Mesendoderm (in vitro differentiated cells): ENCODE measurements around the gene BICDL1.

ENCODE experiments used
- DNase-seq: peaks from one replicate; pipeline ENCODE4 v3.0.0; 2013
- H2AK5ac ChIP-seq: 2 replicates; pipeline ENCODE4 v1.6.1; 2013; ENCODE audit warnings: low read length, inconsistent platforms
- H2BK120ac ChIP-seq: 2 replicates; pipeline ENCODE4 v1.6.1; 2013; ENCODE audit warnings: low read depth, mild to moderate bottlenecking, low read length, moderate library complexity, mixed read lengths
- H2BK15ac ChIP-seq: replicated peaks from 2 replicates; pipeline ENCODE4 v1.6.1; 2013; ENCODE audit warnings: low read depth, mild to moderate bottlenecking, moderate library complexity
- H2BK5ac ChIP-seq: 2 replicates; pipeline ENCODE4 v1.6.1; 2013; ENCODE audit warnings: low read length, inconsistent platforms
- H3K18ac ChIP-seq: 2 replicates; pipeline ENCODE4 v1.6.1; 2013; ENCODE audit warnings: mild to moderate bottlenecking, low read length, mixed read lengths
- H3K23ac ChIP-seq: one replicate; pipeline ENCODE4 v1.6.1; 2013; ENCODE audit warnings: low read length
- H3K27ac ChIP-seq: 2 replicates; pipeline ENCODE4 v1.5.1; 2013; ENCODE audit warnings: low read depth, mild to moderate bottlenecking, inconsistent platforms, low read length, moderate library complexity
- H3K27me3 ChIP-seq: 2 replicates; pipeline ENCODE4 v1.6.1; 2013; ENCODE audit warnings: low read length, control low read depth, mild to moderate bottlenecking, inconsistent platforms; ENCODE audit not compliant: insufficient read depth, poor library complexity
- H3K36me3 ChIP-seq: 2 replicates; pipeline ENCODE4 v1.6.1; 2013; ENCODE audit warnings: low read length, inconsistent platforms; ENCODE audit not compliant: control insufficient read depth, insufficient read depth
- H3K4ac ChIP-seq: one replicate; pipeline ENCODE4 v1.6.1; 2013; ENCODE audit warnings: low read depth, mild to moderate bottlenecking, low read length, moderate library complexity
- H3K4me1 ChIP-seq: 2 replicates; pipeline ENCODE4 v1.6.1; 2013; ENCODE audit warnings: low read depth, low read length, inconsistent platforms; ENCODE audit not compliant: control insufficient read depth
- H3K4me2 ChIP-seq: 2 replicates; pipeline ENCODE4 v1.6.1; 2013; ENCODE audit warnings: low read length
- H3K4me3 ChIP-seq: 2 replicates; pipeline ENCODE4 v1.5.1; 2013; ENCODE audit warnings: mild to moderate bottlenecking, low read length
- H3K56ac ChIP-seq: one replicate; pipeline ENCODE4 v1.6.1; 2013; ENCODE audit warnings: low read length
- H3K79me1 ChIP-seq: 2 replicates; pipeline ENCODE4 v1.6.1; 2013; ENCODE audit warnings: low read length, inconsistent platforms
- H3K79me2 ChIP-seq: 2 replicates; pipeline ENCODE4 v1.6.1; 2013; ENCODE audit warnings: mild to moderate bottlenecking, low read length; ENCODE audit not compliant: control insufficient read depth, insufficient read depth
- H3K9ac ChIP-seq: 2 replicates; pipeline ENCODE4 v1.6.1; 2013; ENCODE audit warnings: low read length, inconsistent platforms
- H4K5ac ChIP-seq: one replicate; pipeline ENCODE4 v1.6.1; 2013; ENCODE audit warnings: low read length
- H4K8ac ChIP-seq: one replicate; pipeline ENCODE4 v1.6.1; 2013; ENCODE audit warnings: low read depth, mild to moderate bottlenecking, control low read depth, low read length, moderate library complexity
- WGBS: extraction: QIAGEN DNeasy Blood & Tissue Kit; methylation state at CpG from one replicate; pipeline ENCODE4 v1.1.7; 2013; ENCODE audit warnings: low lambda C conversion rate, missing lambda C conversion rate; ENCODE audit not compliant: insufficient coverage; ENCODE audit errors: extremely low coverage; 5-methylcytosine and 5-hydroxymethylcytosine counted together

The BICDL1 gene

GRCh38 chr12:119949594-119949993 is 39.4 kb upstream of the BICDL1 start:
- DNase-seq = no peak
- Histone ChIP-seq H4K5ac (no peak overlapping the region), H3K27me3 (no peaks in the 10 kb centered on the region), H3K18ac (no peak overlapping the region), H3K56ac (no peak overlapping the region), H3K79me2 (no peaks in the 10 kb centered on the region), H3K4ac (no peak overlapping the region), H2BK120ac (no peak overlapping the region), H4K8ac (no peak overlapping the region), H3K79me1 (no peaks in the 10 kb centered on the region), H3K4me2 (no peak overlapping the region), H2BK15ac (no peak overlapping the region), H2BK5ac (no peak overlapping the region), H3K27ac (no peak overlapping the region), H3K4me1 (no peaks in the 10 kb centered on the region), H2AK5ac (no peak overlapping the region), H3K36me3 (no peaks in the 10 kb centered on the region), H3K23ac (no peak overlapping the region), H3K4me3 (no peak overlapping the region), H3K9ac (no peak overlapping the region)
- WGBS = no CpG with 5 or more reads among the region's 4 CpGs

GRCh38 chr12:119956047-119956446 is 33.0 kb upstream of the BICDL1 start:
- no peak overlapping the region for H3K18ac ChIP-seq
- no peak overlapping the region for H3K27ac ChIP-seq
- WGBS = no CpG with 5 or more reads among the region's 3 CpGs
- no peak overlapping the region for H3K56ac ChIP-seq
- H3K4ac ChIP-seq = no peak overlapping the region
- H3K79me1 ChIP-seq = no peaks in the 10 kb centered on the region
- no peak overlapping the region for H2BK5ac ChIP-seq
- H3K4me1 ChIP-seq = no peaks in the 10 kb centered on the region
- no peak overlapping the region for H3K4me3 ChIP-seq
- DNase-seq = peak; percentile 10
- H2AK5ac ChIP-seq = no peak overlapping the region
- H3K36me3 ChIP-seq = no peaks in the 10 kb centered on the region
- H3K23ac ChIP-seq = no peak overlapping the region
- no peak overlapping the region for H3K4me2 ChIP-seq
- no peak overlapping the region for H2BK15ac ChIP-seq
- H3K27me3 ChIP-seq = no peaks in the 10 kb centered on the region
- H2BK120ac ChIP-seq = no peak overlapping the region
- no peaks in the 10 kb centered on the region for H3K79me2 ChIP-seq
- no peak overlapping the region for H3K9ac ChIP-seq
- no peak overlapping the region for H4K5ac ChIP-seq
- H4K8ac ChIP-seq = no peak overlapping the region

GRCh38 chr12:119957135-119957534 is 31.9 kb upstream of the BICDL1 start:
- H3K79me1 ChIP-seq = no peaks in the 10 kb centered on the region
- H3K4me3 ChIP-seq = no peak overlapping the region

GRCh38 chr12:119959435-119959834 is 29.6 kb upstream of the BICDL1 start:
- no peak overlapping the region for H3K23ac ChIP-seq
- H2AK5ac ChIP-seq = no peak overlapping the region
- H4K5ac ChIP-seq = no peak overlapping the region
- no peak overlapping the region for H3K56ac ChIP-seq
- DNase-seq = no peak
- H2BK15ac ChIP-seq = no peak overlapping the region
- no peaks in the 10 kb centered on the region for H3K4me1 ChIP-seq
- no peak overlapping the region for H3K9ac ChIP-seq
- H3K18ac ChIP-seq = no peak overlapping the region
- H3K36me3 ChIP-seq = no peaks in the 10 kb centered on the region
- no CpG with 5 or more reads among the region's 2 CpGs for WGBS
- no peak overlapping the region for H3K4ac ChIP-seq
- H4K8ac ChIP-seq = no peak overlapping the region
- no peak overlapping the region for H3K27ac ChIP-seq
- H2BK120ac ChIP-seq = no peak overlapping the region
- H3K4me3 ChIP-seq = no peak overlapping the region
- no peak overlapping the region for H2BK5ac ChIP-seq
- H3K79me1 ChIP-seq = no peaks in the 10 kb centered on the region
- no peaks in the 10 kb centered on the region for H3K79me2 ChIP-seq
- no peaks in the 10 kb centered on the region for H3K27me3 ChIP-seq
- H3K4me2 ChIP-seq = no peak overlapping the region

More at GRCh38 chr12:119957135-119957534, 31.9 kb upstream of the BICDL1 start:
- no peak overlapping the region for H3K9ac ChIP-seq
- H3K79me2 ChIP-seq = no peaks in the 10 kb centered on the region
- H3K36me3 ChIP-seq = no peaks in the 10 kb centered on the region
- H3K27ac ChIP-seq = no peak overlapping the region
- no peak overlapping the region for H2BK15ac ChIP-seq
- H3K18ac ChIP-seq = no peak overlapping the region
- H3K23ac ChIP-seq = no peak overlapping the region
- H2BK5ac ChIP-seq = no peak overlapping the region
- no CpG with 5 or more reads among the region's 1 CpG for WGBS
- H3K4me2 ChIP-seq = no peak overlapping the region
- H2BK120ac ChIP-seq = no peak overlapping the region
- DNase-seq = no peak
- H2AK5ac ChIP-seq = no peak overlapping the region
- no peak overlapping the region for H4K8ac ChIP-seq
- no peaks in the 10 kb centered on the region for H3K4me1 ChIP-seq
- no peak overlapping the region for H3K4ac ChIP-seq
- no peak overlapping the region for H4K5ac ChIP-seq
- H3K27me3 ChIP-seq = no peaks in the 10 kb centered on the region
- no peak overlapping the region for H3K56ac ChIP-seq

GRCh38 chr12:119964123-119964522 is 24.9 kb upstream of the BICDL1 start:
- Histone ChIP-seq H2BK15ac (no peak overlapping the region), H3K23ac (no peak overlapping the region), H3K27me3 (no peaks in the 10 kb centered on the region), H3K4me1 (no peaks in the 10 kb centered on the region), H3K4ac (no peak overlapping the region), H3K79me2 (no peaks in the 10 kb centered on the region), H3K56ac (no peak overlapping the region), H2BK120ac (no peak overlapping the region), H4K8ac (no peak overlapping the region), H4K5ac (no peak overlapping the region), H3K18ac (no peak overlapping the region), H3K4me3 (no peak overlapping the region), H3K79me1 (no peaks in the 10 kb centered on the region), H2AK5ac (no peak overlapping the region), H2BK5ac (no peak overlapping the region), H3K36me3 (no peaks in the 10 kb centered on the region), H3K4me2 (no peak overlapping the region), H3K27ac (no peak overlapping the region), H3K9ac (no peak overlapping the region)
- DNase-seq = no peak
- WGBS = no CpG with 5 or more reads among the region's 6 CpGs

GRCh38 chr12:119964929-119965328 is 24.1 kb upstream of the BICDL1 start:
- no peak overlapping the region for H3K4me3 ChIP-seq
- H3K36me3 ChIP-seq = no peaks in the 10 kb centered on the region
- DNase-seq = no peak
- no peak overlapping the region for H2BK15ac ChIP-seq
- H3K27me3 ChIP-seq = no peaks in the 10 kb centered on the region
- no peak overlapping the region for H2BK5ac ChIP-seq
- H4K8ac ChIP-seq = no peak overlapping the region
- H3K18ac ChIP-seq = no peak overlapping the region
- no peaks in the 10 kb centered on the region for H3K4me1 ChIP-seq
- WGBS = no CpG with 5 or more reads among the region's 6 CpGs
- no peak overlapping the region for H3K56ac ChIP-seq
- no peak overlapping the region for H3K4me2 ChIP-seq
- H4K5ac ChIP-seq = no peak overlapping the region
- H3K9ac ChIP-seq = no peak overlapping the region
- H2AK5ac ChIP-seq = no peak overlapping the region
- no peak overlapping the region for H3K23ac ChIP-seq
- no peak overlapping the region for H3K27ac ChIP-seq
- H2BK120ac ChIP-seq = no peak overlapping the region
- no peaks in the 10 kb centered on the region for H3K79me1 ChIP-seq
- no peak overlapping the region for H3K4ac ChIP-seq
- H3K79me2 ChIP-seq = no peaks in the 10 kb centered on the region
